GM12878 (cell line): Measurements from ENCODE around the gene REEP2. TPM values are rescaled to one million over a fixed set of nuclear protein-coding genes. Genes with fewer than 3 reads are reported as not detected.

ENCODE experiments used
- ATAC-seq: fragments of 200-7000 bp; cut with Tn5 transposase; 3 replicates; pipeline ENCODE4 v1.9.1; 2020; ENCODE audit warnings: mild to moderate bottlenecking, moderate library complexity
- BruUV-seq: library from RNA; stranded (reverse); fragments of 400-500 nt; replicated peaks from 2 replicates; lab custom pipeline; 2021; lab: Mats Ljungman, UMichigan
- CTCF ChIA-PET: fragments of 300-600 bp; sonication (Branson Sonifier 250); formaldehyde crosslinking; extraction: SDS; loops from one replicate; lab custom pipeline; 2021; ENCODE audit warnings: inconsistent platforms; lab: Yijun Ruan, JAX
- POLR2A ChIA-PET: fragments of 350-600 bp; formaldehyde crosslinking; extraction: SDS; loops from one replicate; lab custom pipeline; 2021; ENCODE audit warnings: inconsistent platforms; lab: Charles Lee
- RAD21 ChIA-PET: fragments of 300-600 bp; sonication (Branson Sonifier 250); formaldehyde crosslinking; loops from one replicate; lab custom pipeline; 2023; ENCODE audit warnings: antibody characterized with exemption; ENCODE audit not compliant: unreplicated experiment; lab: Charles Lee
- SMC1A ChIA-PET: fragments of 300-600 bp; sonication (Branson Sonifier 250); formaldehyde crosslinking; loops from one replicate; lab custom pipeline; 2023; ENCODE audit not compliant: unreplicated experiment, uncharacterized antibody; lab: Charles Lee
- DNase-seq: peaks from one replicate; pipeline ENCODE4 v3.0.0-alpha.2; 2011; ENCODE audit warnings: low read depth, low spot score
- FAIRE-seq: peaks from 3 replicates; lab custom pipeline; 2011; peaks lifted over from hg19 to GRCh38; lab: Jason Lieb, UNC
- H2AFZ ChIP-seq: 2 replicates; pipeline ENCODE4 v1.6.0; 2011; ENCODE audit warnings: low read depth, low read length, control low read depth; ENCODE audit not compliant: control insufficient read depth
- H3K27ac ChIP-seq: 2 replicates; pipeline ENCODE4 v1.5.1; 2011; ENCODE audit warnings: control low read depth; ENCODE audit not compliant: control insufficient read depth, insufficient read depth
- H3K27me3 ChIP-seq, 2 experiments: replicated peaks in 1 of 2; 2 replicates each; pipeline versions ENCODE4 v1.6.0 to v1.6.1; 2011; ENCODE audit warnings: low read length in 1 of 2; ENCODE audit not compliant: control insufficient read depth in 2 of 2, insufficient read depth in 2 of 2
- H3K36me3 ChIP-seq, 2 experiments: 2 replicates each; pipeline ENCODE4 v1.5.1; 2011; ENCODE audit warnings: low read length in 1 of 2; ENCODE audit not compliant: control insufficient read depth in 2 of 2, insufficient read depth in 2 of 2
- H3K4me1 ChIP-seq: 2 replicates; pipeline ENCODE4 v1.6.1; 2011; ENCODE audit warnings: mild to moderate bottlenecking, low read length, moderate library complexity, mixed read lengths; ENCODE audit not compliant: control insufficient read depth, insufficient read depth
- H3K4me2 ChIP-seq: 2 replicates; pipeline ENCODE4 v1.6.0; 2011; ENCODE audit warnings: control low read depth; ENCODE audit not compliant: control insufficient read depth, insufficient read depth
- H3K4me3 ChIP-seq: fragments of 200-600 bp; sonication (generic); 2 replicates; pipeline ENCODE4 v1.5.1; 2016
- H3K79me2 ChIP-seq: 2 replicates; pipeline ENCODE4 v1.6.0; 2011; ENCODE audit warnings: low read length; ENCODE audit not compliant: control insufficient read depth, insufficient read depth
- H3K9ac ChIP-seq: 2 replicates; pipeline ENCODE4 v1.8.0; 2011; ENCODE audit warnings: low read length, control low read depth, mixed read lengths; ENCODE audit not compliant: control insufficient read depth, insufficient read depth
- H3K9me3 ChIP-seq: replicated peaks from 3 replicates; pipeline ENCODE4 v1.5.1; 2011; ENCODE audit warnings: mild to moderate bottlenecking, low read length; ENCODE audit not compliant: control insufficient read depth, insufficient read depth
- H4K20me1 ChIP-seq: 2 replicates; pipeline ENCODE4 v1.6.0; 2011; ENCODE audit not compliant: control insufficient read depth, insufficient read depth
- BCLAF1 ChIP-seq: fragments of 450-650 bp; IDR thresholded peaks from 2 replicates; pipeline ENCODE4 v1.6.1; 2017; ENCODE audit warnings: antibody characterized with exemption, mild to moderate bottlenecking, moderate library complexity
- ETV6 ChIP-seq, 2 experiments: fragments of 450-650 bp in 1 of 2; IDR thresholded peaks in 1 of 2; conservative IDR thresholded peaks in 1 of 2; 2 replicates each; pipeline ENCODE4 v1.6.1; 2014; ENCODE audit warnings: antibody characterized with exemption in 1 of 2, borderline replicate concordance in 1 of 2, low read depth in 1 of 2, mild to moderate bottlenecking in 1 of 2, moderate library complexity in 1 of 2
- EZH2 ChIP-seq: IDR thresholded peaks from 2 replicates; pipeline ENCODE4 v1.6.1; 2012; ENCODE audit warnings: low read depth, mild to moderate bottlenecking, control low read depth, inconsistent platforms, low read length, borderline replicate concordance; ENCODE audit not compliant: control insufficient read depth
- HSF1 ChIP-seq: fragments of 150-350 bp; IDR thresholded peaks from 2 replicates; pipeline ENCODE4 v1.6.1; 2014; ENCODE audit warnings: mild to moderate bottlenecking, low read depth, low read length
- NR2C2 ChIP-seq: IDR thresholded peaks from 2 replicates; pipeline ENCODE4 v1.6.1; 2011; ENCODE audit warnings: borderline replicate concordance, low read depth; ENCODE audit not compliant: control insufficient read depth, insufficient read length
- PBX3 ChIP-seq: IDR thresholded peaks from 2 replicates; pipeline ENCODE4 v1.6.1; 2011; ENCODE audit warnings: mild to moderate bottlenecking, low read depth, low read length, moderate library complexity; ENCODE audit not compliant: insufficient replicate concordance
- RCOR1 ChIP-seq: conservative IDR thresholded peaks from 2 replicates; pipeline ENCODE4 v1.6.1; 2012; ENCODE audit warnings: low read depth, low read length, improper control_type of control experiment
- RUNX3 ChIP-seq: IDR thresholded peaks from 2 replicates; pipeline ENCODE4 v1.6.1; 2012; ENCODE audit warnings: low read length, inconsistent platforms
- SMAD1 ChIP-seq: fragments of 450-650 bp; IDR thresholded peaks from 2 replicates; pipeline ENCODE4 v1.6.1; 2018; ENCODE audit warnings: mild to moderate bottlenecking, low read depth; ENCODE audit not compliant: partially characterized antibody
- TARDBP ChIP-seq: IDR thresholded peaks from 2 replicates; pipeline ENCODE4 v1.6.1; 2016; ENCODE audit warnings: borderline replicate concordance
- TCF12 ChIP-seq: IDR thresholded peaks from 2 replicates; pipeline ENCODE4 v1.6.1; 2011; ENCODE audit warnings: low read depth, mild to moderate bottlenecking, low read length
- YBX1 ChIP-seq: fragments of 450-650 bp; IDR thresholded peaks from 2 replicates; pipeline ENCODE4 v1.6.1; 2016; ENCODE audit warnings: antibody characterized with exemption
- ZNF207 ChIP-seq: fragments of 450-650 bp; IDR thresholded peaks from 2 replicates; pipeline ENCODE4 v1.6.1; 2014; ENCODE audit warnings: antibody characterized with exemption, mild to moderate bottlenecking, borderline replicate concordance
- WGBS: methylation state at CpG from one replicate; pipeline ENCODE4 v1.1.6; 2016; ENCODE audit warnings: low lambda C conversion rate; ENCODE audit not compliant: insufficient replicate concordance, insufficient coverage; ENCODE audit errors: missing lambda C conversion rate; 5-methylcytosine and 5-hydroxymethylcytosine counted together
- in situ Hi-C: fragments of 300-500 bp; cut with MboI; formaldehyde crosslinking; loops from 9 replicates; pipeline ENCODE4 v1.14.3; 2018; ENCODE audit warnings: mixed read lengths
- intact Hi-C: fragments of 100-400 bp; cut with micrococcal nuclease; formaldehyde crosslinking; loops from one replicate; pipeline ENCODE4 v1.14.2; 2022; ENCODE audit not compliant: unreplicated experiment
- polyA plus RNA-seq, 11 experiments: library from polyadenylated mRNA; depleted of rRNA in 4 of 11; unstranded in 6 of 11; stranded (reverse) in 5 of 11; fragments of >200 nt; fragmentation: Nextera tagmentation in 4 of 11; fragmentation: Illumina TruSeq in 1 of 11; extraction: Ambion mirVana in 4 of 11; extraction: Trizol in 1 of 11; gene quantifications; 1 replicate in 1 of 11; 2 replicates in 10 of 11; pipeline versions ENCODE4 v1.2.1 to v1.2.3, GENCODE V29; 2011 to 2016; ENCODE audit warnings: inconsistent platforms in 2 of 11, missing spikeins in 2 of 11, low read depth in 1 of 11
- total RNA-seq, 4 experiments: library from RNA; depleted of rRNA in 3 of 4; stranded (reverse); fragments of >200 nt in 3 of 4; fragmentation: Illumina TruSeq in 1 of 4; extraction: Trizol in 1 of 4; gene quantifications; 2 replicates each; pipeline versions ENCODE4 v1.2.1 to v1.2.3, GENCODE V29; 2013 to 2021

The REEP2 gene
- total and polyA plus RNA-seq, 10 of the 15 experiments (the other 5 are each of a cell fraction or from before 2014, with no cell fraction given): 0.10 to 3.1 (median 2.0) TPM

- TF ChIP-seq NR2C2: no peak
- no peak for TF ChIP-seq ZNF207
- TF ChIP-seq ETV6 (conservative IDR thresholded peaks at IDR 0.05 in 1 of 2, IDR thresholded peaks at IDR 0.05 in 1 of 2; ENCODE audit: borderline replicate concordance in 1 of 2, low read depth in 1 of 2): no peak
- TF ChIP-seq SMAD1: no peak
- TF ChIP-seq HSF1: no peak
- no peak for TF ChIP-seq TARDBP
- no peak for TF ChIP-seq RCOR1
Measured at GRCh38 chr5:138492560-138493045, 53.7 kb downstream of the REEP2 start (continued).

GRCh38 chr5:138495351-138495750, 56.5 kb downstream of the REEP2 start:
- H3K4me1 ChIP-seq: peaks cover 7% of the 10 kb centered on the region; the same call in 1 of the 2 replicates
- no peak overlapping the region for H3K27ac ChIP-seq
- no peak overlapping the region for H2AFZ ChIP-seq
- H3K36me3 ChIP-seq: no peaks in the 10 kb centered on the region
- no peak overlapping the region for H3K9ac ChIP-seq
- intact Hi-C loops (no loop called here), in situ Hi-C loops (no loop called here)
- DNase-seq: no peak
- no peak overlapping the region for H3K4me3 ChIP-seq
- H3K9me3 ChIP-seq: no peaks in the 10 kb centered on the region
- no peak overlapping the region for H3K4me2 ChIP-seq
- CTCF ChIA-PET: no interaction called here
- POLR2A ChIA-PET: no interaction called here
- RAD21 ChIA-PET: no interaction called here
- ATAC-seq: no peak
- H4K20me1 ChIP-seq: no peaks in the 10 kb centered on the region
- WGBS: 25% methylated on average over 7 of the region's 7 CpGs
- no peaks in the 10 kb centered on the region for H3K79me2 ChIP-seq
- SMC1A ChIA-PET: no interaction called here
- FAIRE-seq: no peak
- no TSS peak for BruUV-seq
- peaks cover 3 to 7% of the 10 kb centered on the region in 2 experiments; a peak in 2 of 4 replicates for H3K27me3 ChIP-seq
- TF ChIP-seq EZH2 (no peak), TCF12 (no peak), BCLAF1 (no peak), RUNX3 (no peak), PBX3 (no peak), YBX1 (no peak)
